ENCODE data around the gene MSANTD3. TPM values are rescaled to one million over a fixed set of nuclear protein-coding genes. Genes with fewer than 3 reads are reported as not detected.

MSANTD3 gene
- total and polyA plus RNA-seq, 12 donors: 10.5 to 37.9 (median 18.2) TPM

GRCh38 chr9:100443781-100444768, 17.1 kb downstream of the MSANTD3 start:
- Histone ChIP-seq H3K4me1 (replicated peaks in 1 of 2) (peaks cover 0 to 10% of the 10 kb centered on the region in 2 donors), H3K36me3 (replicated peaks in 1 of 2) (peaks cover 0 to 5% of the 10 kb centered on the region in 2 donors), H3K4me3 (no peak overlapping the region), H3K9me3 (replicated peaks in 1 of 3) (no peaks in the 10 kb centered on the region), H3K27ac (no peak overlapping the region), H3K27me3 (no peaks in the 10 kb centered on the region)
- peak in 1 of 7 donors; percentile 9 for DNase-seq
- 44 to 71% (median 47%) methylated on average over 4 of the region's 4 CpGs for WGBS, 4 donors
- intact Hi-C loops (cut with DNase I): no loop called here
- TF ChIP-seq POLR2A (IDR thresholded peaks at IDR 0.05) (no peak), CTCF (IDR thresholded peaks at IDR 0.05) (no peak)

- no peak for DNase-seq
- TF ChIP-seq CTCF (IDR thresholded peaks at IDR 0.05): no peak
- TF ChIP-seq POLR2A (IDR thresholded peaks at IDR 0.05): no peak
- H3K27ac ChIP-seq: no peak overlapping the region
- intact Hi-C loops (cut with DNase I): no loop called here
- no peaks in the 10 kb centered on the region for H3K27me3 ChIP-seq
- H3K9me3 ChIP-seq (replicated peaks in 1 of 3): no peaks in the 10 kb centered on the region
- 91 to 96% (median 93%) methylated on average over 1 of the region's 1 CpG for WGBS, 4 donors
- peaks cover 0 to 10% of the 10 kb centered on the region in 2 donors for H3K4me1 ChIP-seq (replicated peaks in 1 of 2)
- H3K36me3 ChIP-seq (replicated peaks in 1 of 2): peaks cover 0 to 5% of the 10 kb centered on the region in 2 donors
- no peak overlapping the region for H3K4me3 ChIP-seq
Observed at GRCh38 chr9:100445161-100445902, 18.4 kb downstream of the MSANTD3 start.

- peaks cover 0 to 10% of the 10 kb centered on the region in 2 donors for H3K4me1 ChIP-seq (replicated peaks in 1 of 2)
- WGBS, 4 donors: 93 to 97% (median 94%) methylated on average over 5 of the region's 5 CpGs
- H3K4me3 ChIP-seq: no peak overlapping the region
- H3K27me3 ChIP-seq: no peaks in the 10 kb centered on the region
- no peak overlapping the region for H3K27ac ChIP-seq
- intact Hi-C loops (cut with DNase I): no loop called here
- no peak for TF ChIP-seq POLR2A (IDR thresholded peaks at IDR 0.05)
- TF ChIP-seq CTCF (IDR thresholded peaks at IDR 0.05): no peak
- DNase-seq: no peak
- peaks cover 0 to 5% of the 10 kb centered on the region in 2 donors for H3K36me3 ChIP-seq (replicated peaks in 1 of 2)
- no peaks in the 10 kb centered on the region for H3K9me3 ChIP-seq (replicated peaks in 1 of 3)
Observed at GRCh38 chr9:100445903-100446549, 19.1 kb downstream of the MSANTD3 start.

GRCh38 chr9:100447041-100447440, 20.1 kb downstream of the MSANTD3 start:
- TF ChIP-seq CTCF (IDR thresholded peaks at IDR 0.05) (no peak), POLR2A (IDR thresholded peaks at IDR 0.05) (no peak)
- intact Hi-C loops (cut with DNase I): no loop called here
- Histone ChIP-seq H3K27ac (no peak overlapping the region), H3K9me3 (replicated peaks in 1 of 3) (no peaks in the 10 kb centered on the region), H3K4me3 (no peak overlapping the region), H3K27me3 (no peaks in the 10 kb centered on the region), H3K4me1 (replicated peaks in 1 of 2) (peaks cover 0 to 10% of the 10 kb centered on the region in 2 donors), H3K36me3 (replicated peaks in 1 of 2) (peaks cover 0 to 2% of the 10 kb centered on the region in 2 donors)
- DNase-seq: no peak
